ENCODE measurements around the gene GSTO2. TPM values are rescaled to one million over a fixed set of nuclear protein-coding genes. Genes with fewer than 3 reads are reported as not detected.

Gene GSTO2
- total and polyA plus RNA-seq, 10 of the 15 experiments (the other 5 are each of a cell fraction or from before 2014, with no cell fraction given), result 0.16 to 0.86 (median 0.46) TPM

DNA sequence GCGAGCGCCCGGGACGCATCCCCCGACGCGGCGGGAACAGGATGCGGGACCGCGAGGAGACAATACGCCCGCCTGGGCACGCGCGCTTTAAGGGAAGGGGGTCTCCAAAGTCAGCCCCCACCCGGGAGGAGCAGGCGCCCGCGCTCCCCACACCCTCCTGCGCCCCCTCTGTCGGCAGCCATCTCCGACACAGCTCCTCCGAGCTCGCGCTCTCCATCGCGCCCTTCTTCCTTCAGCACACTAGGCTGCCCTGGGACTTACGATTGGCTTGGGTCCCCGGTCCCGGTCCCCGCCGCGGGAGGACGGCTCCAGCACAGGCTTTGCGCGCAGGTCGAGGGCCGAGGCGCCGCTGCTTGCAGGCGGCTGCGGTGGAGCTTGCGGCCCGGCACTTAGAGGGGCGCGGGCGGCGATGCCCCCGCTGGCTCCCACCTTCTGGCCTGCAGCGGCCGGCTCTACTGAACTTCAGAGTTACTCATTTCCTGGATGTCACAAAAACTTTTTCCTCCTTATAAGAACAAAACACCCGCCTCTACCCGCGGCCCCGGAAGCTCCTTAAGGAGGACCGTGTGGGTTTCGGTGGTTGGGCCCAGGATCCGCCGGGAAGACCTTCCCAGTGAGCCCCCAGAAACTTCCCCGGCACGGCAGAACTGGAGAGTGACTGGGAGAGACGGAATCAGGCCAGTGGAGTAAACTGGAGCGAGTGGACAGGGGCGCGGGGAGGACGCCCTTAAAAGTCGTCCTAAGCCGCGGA is 69.2 kb downstream of the GSTO2 start, which contains the start of gene ITPRIP (continued):
- TF ChIP-seq, protein P1, sequence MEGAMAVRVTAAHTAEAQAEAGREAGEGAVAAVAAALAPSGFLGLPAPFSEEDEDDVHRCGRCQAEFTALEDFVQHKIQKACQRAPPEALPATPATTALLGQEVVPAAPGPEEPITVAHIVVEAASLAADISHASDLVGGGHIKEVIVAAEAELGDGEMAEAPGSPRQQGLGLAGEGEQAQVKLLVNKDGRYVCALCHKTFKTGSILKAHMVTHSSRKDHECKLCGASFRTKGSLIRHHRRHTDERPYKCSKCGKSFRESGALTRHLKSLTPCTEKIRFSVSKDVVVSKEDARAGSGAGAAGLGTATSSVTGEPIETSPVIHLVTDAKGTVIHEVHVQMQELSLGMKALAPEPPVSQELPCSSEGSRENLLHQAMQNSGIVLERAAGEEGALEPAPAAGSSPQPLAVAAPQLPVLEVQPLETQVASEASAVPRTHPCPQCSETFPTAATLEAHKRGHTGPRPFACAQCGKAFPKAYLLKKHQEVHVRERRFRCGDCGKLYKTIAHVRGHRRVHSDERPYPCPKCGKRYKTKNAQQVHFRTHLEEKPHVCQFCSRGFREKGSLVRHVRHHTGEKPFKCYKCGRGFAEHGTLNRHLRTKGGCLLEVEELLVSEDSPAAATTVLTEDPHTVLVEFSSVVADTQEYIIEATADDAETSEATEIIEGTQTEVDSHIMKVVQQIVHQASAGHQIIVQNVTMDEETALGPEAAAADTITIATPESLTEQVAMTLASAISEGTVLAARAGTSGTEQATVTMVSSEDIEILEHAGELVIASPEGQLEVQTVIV (IDR thresholded peaks at IDR 0.05; ENCODE audit: borderline replicate concordance, partially characterized antibody), result peak; percentile 90
- no peak for TF ChIP-seq ZNF217 (IDR thresholded peaks at IDR 0.05)
- peak; percentile 65; the same call in 1 of the 2 replicates for TF ChIP-seq RUNX3 (IDR thresholded peaks at IDR 0.05; ENCODE audit: low read length)
- TF ChIP-seq, protein P2, sequence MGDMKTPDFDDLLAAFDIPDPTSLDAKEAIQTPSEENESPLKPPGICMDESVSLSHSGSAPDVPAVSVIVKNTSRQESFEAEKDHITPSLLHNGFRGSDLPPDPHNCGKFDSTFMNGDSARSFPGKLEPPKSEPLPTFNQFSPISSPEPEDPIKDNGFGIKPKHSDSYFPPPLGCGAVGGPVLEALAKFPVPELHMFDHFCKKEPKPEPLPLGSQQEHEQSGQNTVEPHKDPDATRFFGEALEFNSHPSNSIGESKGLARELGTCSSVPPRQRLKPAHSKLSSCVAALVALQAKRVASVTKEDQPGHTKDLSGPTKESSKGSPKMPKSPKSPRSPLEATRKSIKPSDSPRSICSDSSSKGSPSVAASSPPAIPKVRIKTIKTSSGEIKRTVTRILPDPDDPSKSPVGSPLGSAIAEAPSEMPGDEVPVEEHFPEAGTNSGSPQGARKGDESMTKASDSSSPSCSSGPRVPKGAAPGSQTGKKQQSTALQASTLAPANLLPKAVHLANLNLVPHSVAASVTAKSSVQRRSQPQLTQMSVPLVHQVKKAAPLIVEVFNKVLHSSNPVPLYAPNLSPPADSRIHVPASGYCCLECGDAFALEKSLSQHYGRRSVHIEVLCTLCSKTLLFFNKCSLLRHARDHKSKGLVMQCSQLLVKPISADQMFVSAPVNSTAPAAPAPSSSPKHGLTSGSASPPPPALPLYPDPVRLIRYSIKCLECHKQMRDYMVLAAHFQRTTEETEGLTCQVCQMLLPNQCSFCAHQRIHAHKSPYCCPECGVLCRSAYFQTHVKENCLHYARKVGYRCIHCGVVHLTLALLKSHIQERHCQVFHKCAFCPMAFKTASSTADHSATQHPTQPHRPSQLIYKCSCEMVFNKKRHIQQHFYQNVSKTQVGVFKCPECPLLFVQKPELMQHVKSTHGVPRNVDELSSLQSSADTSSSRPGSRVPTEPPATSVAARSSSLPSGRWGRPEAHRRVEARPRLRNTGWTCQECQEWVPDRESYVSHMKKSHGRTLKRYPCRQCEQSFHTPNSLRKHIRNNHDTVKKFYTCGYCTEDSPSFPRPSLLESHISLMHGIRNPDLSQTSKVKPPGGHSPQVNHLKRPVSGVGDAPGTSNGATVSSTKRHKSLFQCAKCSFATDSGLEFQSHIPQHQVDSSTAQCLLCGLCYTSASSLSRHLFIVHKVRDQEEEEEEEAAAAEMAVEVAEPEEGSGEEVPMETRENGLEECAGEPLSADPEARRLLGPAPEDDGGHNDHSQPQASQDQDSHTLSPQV (IDR thresholded peaks at IDR 0.05), result no peak
- no peak for TF ChIP-seq TCF3 (IDR thresholded peaks at IDR 0.05; ENCODE audit: borderline replicate concordance, insufficient read depth, low read depth, low read length)
- 0 out of 2 replicates have a peak, but pooled peaks have one; percentile 68 for TF ChIP-seq LARP7 (IDR thresholded peaks at IDR 0.05)
- no peak for TF ChIP-seq SMAD1 (IDR thresholded peaks at IDR 0.05; ENCODE audit: low read depth, partially characterized antibody)
- peak; percentile 66; the same call in 1 of the 2 replicates for TF ChIP-seq ATF7 (IDR thresholded peaks at IDR 0.05; ENCODE audit: low read depth)
- no peak for TF ChIP-seq NFYB (IDR thresholded peaks at IDR 0.05; ENCODE audit: insufficient read depth, low read depth, low read length)
- no peak for TF ChIP-seq SPI1 (IDR thresholded peaks at IDR 0.05; ENCODE audit: borderline replicate concordance, insufficient read depth, low read depth, low read length)
- TF ChIP-seq TBL1XR1 (IDR thresholded peaks at IDR 0.05; ENCODE audit: low read depth, low read length), result peak; percentile 49; the same call in 1 of the 2 replicates
- TF ChIP-seq CREM (IDR thresholded peaks at IDR 0.05; ENCODE audit: low read depth), result peak; percentile 42
- peak; percentile 35; the same call in 1 of the 2 replicates for TF ChIP-seq DPF2 (IDR thresholded peaks at IDR 0.05)
- no peak for TF ChIP-seq SUZ12 (IDR thresholded peaks at IDR 0.05; ENCODE audit: unreplicated experiment)
- peak; percentile 78 for TF ChIP-seq POLR2AphosphoS5 (IDR thresholded peaks at IDR 0.05; ENCODE audit: low read length)
- peak in 1 of 2 experiments; percentile 82; a peak in 1 of 4 replicates for TF ChIP-seq ETV6 (conservative IDR thresholded peaks at IDR 0.05 in 1 of 2, IDR thresholded peaks at IDR 0.05 in 1 of 2; ENCODE audit: borderline replicate concordance in 1 of 2, low read depth in 1 of 2)
- TF ChIP-seq ZNF622 (IDR thresholded peaks at IDR 0.05), result no peak
- TF ChIP-seq RBBP5 (conservative IDR thresholded peaks at IDR 0.05), result no peak
- TF ChIP-seq GATAD2B (conservative IDR thresholded peaks at IDR 0.05; ENCODE audit: low read depth), result peak; percentile 66
- TF ChIP-seq CEBPB (IDR thresholded peaks at IDR 0.05; ENCODE audit: borderline replicate concordance in 1 of 2, low read depth in 2 of 2, low read length in 2 of 2), result no peak
- peak; percentile 91 for TF ChIP-seq POLR2A (IDR thresholded peaks at IDR 0.05; ENCODE audit: low read depth, low read length)
- peak in 1 of 2 experiments; percentile 59; a peak in 1 of 4 replicates for TF ChIP-seq SRF (IDR thresholded peaks at IDR 0.05; ENCODE audit: low read depth in 2 of 2, low read length in 2 of 2)
- TF ChIP-seq CBX3 (IDR thresholded peaks at IDR 0.05; ENCODE audit: borderline replicate concordance, low read depth), result no peak

Measured in GM12878 (cell line).